Peyer's patch (tissue), 4 donors: ENCODE data around the gene LMOD1. TPM values are rescaled to one million over a fixed set of nuclear protein-coding genes. Genes with fewer than 3 reads are reported as not detected.
"Not testable (repeated sequence)": the region's sequence is repeated elsewhere in the genome, so short reads cannot be mapped to it uniquely, and the experiment has no call there.

ENCODE experiments used
- DNase-seq, 3 donors: peaks; one replicate each; pipeline ENCODE4 v3.0.0-alpha.2; 2017 to 2019
- H3K27ac ChIP-seq, 4 donors: fragments of 200-600 bp; sonication (generic); one replicate each; pipeline ENCODE4 v1.5.1; 2016 to 2019
- H3K27me3 ChIP-seq, 2 donors: fragments of 200-600 bp; sonication (generic); one replicate each; pipeline ENCODE4 v1.5.1; 2019
- H3K36me3 ChIP-seq, 3 donors: fragments of 200-600 bp; sonication (generic); one replicate each; pipeline ENCODE4 v1.5.1; 2016 to 2019
- H3K4me1 ChIP-seq, 4 donors: fragments of 200-600 bp; sonication (generic); one replicate each; pipeline ENCODE4 v1.5.1; 2016 to 2019
- H3K4me3 ChIP-seq, 4 donors: fragments of 200-600 bp; sonication (generic); 1 replicate in 3 of 4; 2 replicates in 1 of 4; pipeline ENCODE4 v1.5.1; 2016 to 2019; ENCODE audit warnings: mild to moderate bottlenecking in 1 of 4
- H3K9me3 ChIP-seq, 4 donors: fragments of 200-600 bp; sonication (generic); one replicate each; pipeline ENCODE4 v1.5.1; 2016 to 2019; ENCODE audit warnings: mild to moderate bottlenecking in 1 of 4
- POLR2A ChIP-seq, 2 donors: fragments of 450-650 bp; IDR thresholded peaks; one replicate each; pipeline ENCODE4 v1.5.1; 2017; ENCODE audit warnings: antibody characterized with exemption in 2 of 2, mild to moderate bottlenecking in 2 of 2, moderate library complexity in 2 of 2
- total RNA-seq, 4 donors: library from RNA; depleted of rRNA; stranded (reverse); fragments of >200 nt; gene quantifications; one replicate each; pipeline ENCODE4 v1.1.0, GENCODE V29; 2016
- TF ChIP-seq, protein P1 (sequence below), 6 experiments: fragments of 450-650 bp in 4 of 6; fragments of 200-600 bp in 2 of 6; sonication (generic) in 1 of 6; IDR thresholded peaks; one replicate each; pipeline ENCODE4 v1.5.1; 2017 to 2019; ENCODE audit warnings: antibody characterized with exemption in 6 of 6, mild to moderate bottlenecking in 3 of 6, moderate library complexity in 1 of 6

The LMOD1 gene
- total RNA-seq, 4 donors from 2014 or later = 10.0 to 70.1 (median 32.6) TPM

DNA sequence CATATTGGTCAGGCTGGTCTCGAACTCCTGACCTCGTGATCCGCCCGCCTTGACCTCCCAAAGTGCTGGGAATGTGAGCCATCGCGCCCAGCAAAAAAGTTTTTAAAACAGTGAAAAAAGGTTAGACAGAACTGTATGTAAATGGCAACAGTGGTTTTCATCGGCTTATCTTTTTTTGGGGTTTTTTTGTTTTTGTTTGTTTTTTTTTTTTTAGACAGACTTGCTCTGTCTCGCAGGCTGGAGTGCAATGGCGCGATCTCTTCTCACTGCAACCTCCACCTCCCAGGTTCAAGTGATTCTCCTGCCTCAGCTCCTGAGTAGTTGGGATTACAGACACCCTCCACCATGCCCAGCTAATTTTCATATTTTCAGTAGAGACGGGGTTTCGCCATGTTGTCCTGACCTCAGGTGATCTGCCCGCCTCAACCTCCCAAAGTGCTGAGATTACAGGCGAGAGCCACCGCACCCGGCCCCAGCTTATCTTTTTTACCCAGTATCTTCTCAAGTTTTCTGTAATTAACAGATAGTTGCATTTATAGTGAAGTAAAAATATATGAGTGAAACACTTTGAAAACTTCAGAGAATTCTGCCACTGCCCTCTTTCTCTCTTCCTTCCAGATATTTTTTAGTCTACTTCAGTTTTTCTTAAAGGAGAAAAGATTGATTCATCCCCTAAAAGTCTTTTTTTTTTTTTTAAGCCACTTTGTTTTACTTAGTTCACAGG is 22.0 kb upstream of the LMOD1 start:
- H3K36me3 ChIP-seq = peaks cover 0 to 68% (median 0%) of the 10 kb centered on the region in 3 donors
- no peak overlapping the region for H3K27ac ChIP-seq
- no peaks in the 10 kb centered on the region for H3K27me3 ChIP-seq
- no peaks in the 10 kb centered on the region for H3K9me3 ChIP-seq
- no peak overlapping the region for H3K4me3 ChIP-seq
- TF ChIP-seq, protein P1, sequence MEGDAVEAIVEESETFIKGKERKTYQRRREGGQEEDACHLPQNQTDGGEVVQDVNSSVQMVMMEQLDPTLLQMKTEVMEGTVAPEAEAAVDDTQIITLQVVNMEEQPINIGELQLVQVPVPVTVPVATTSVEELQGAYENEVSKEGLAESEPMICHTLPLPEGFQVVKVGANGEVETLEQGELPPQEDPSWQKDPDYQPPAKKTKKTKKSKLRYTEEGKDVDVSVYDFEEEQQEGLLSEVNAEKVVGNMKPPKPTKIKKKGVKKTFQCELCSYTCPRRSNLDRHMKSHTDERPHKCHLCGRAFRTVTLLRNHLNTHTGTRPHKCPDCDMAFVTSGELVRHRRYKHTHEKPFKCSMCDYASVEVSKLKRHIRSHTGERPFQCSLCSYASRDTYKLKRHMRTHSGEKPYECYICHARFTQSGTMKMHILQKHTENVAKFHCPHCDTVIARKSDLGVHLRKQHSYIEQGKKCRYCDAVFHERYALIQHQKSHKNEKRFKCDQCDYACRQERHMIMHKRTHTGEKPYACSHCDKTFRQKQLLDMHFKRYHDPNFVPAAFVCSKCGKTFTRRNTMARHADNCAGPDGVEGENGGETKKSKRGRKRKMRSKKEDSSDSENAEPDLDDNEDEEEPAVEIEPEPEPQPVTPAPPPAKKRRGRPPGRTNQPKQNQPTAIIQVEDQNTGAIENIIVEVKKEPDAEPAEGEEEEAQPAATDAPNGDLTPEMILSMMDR (IDR thresholded peaks at IDR 0.05) = no peak
- no peak for TF ChIP-seq POLR2A (IDR thresholded peaks at IDR 0.05)
- no peak for DNase-seq
- H3K4me1 ChIP-seq = peaks cover 0 to 4% (median 0%) of the 10 kb centered on the region in 4 donors

DNA sequence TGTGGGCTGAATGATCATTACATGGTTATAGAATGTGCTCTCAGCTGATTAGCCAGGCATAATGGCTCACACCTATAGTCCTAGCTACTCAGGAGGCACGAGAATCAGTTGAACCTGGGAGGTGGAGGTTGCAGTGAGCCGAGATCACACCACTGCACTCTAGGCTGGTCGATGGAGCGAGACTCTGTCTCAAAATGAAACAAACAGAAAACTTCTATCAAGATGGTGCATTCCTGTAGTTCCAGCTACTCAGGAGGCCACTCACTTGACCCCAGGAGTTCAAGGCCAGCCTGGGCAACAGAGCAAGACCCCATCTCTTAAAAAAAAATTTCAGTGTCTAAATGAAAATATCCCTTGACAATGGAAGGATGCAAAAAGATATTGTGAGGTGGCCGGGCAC is 19.8 kb upstream of the LMOD1 start:
- Histone ChIP-seq H3K36me3 (peaks cover 0 to 90% (median 0%) of the 10 kb centered on the region in 3 donors), H3K4me3 (no peak overlapping the region), H3K4me1 (no peaks in the 10 kb centered on the region), H3K27me3 (no peaks in the 10 kb centered on the region), H3K9me3 (no peaks in the 10 kb centered on the region), H3K27ac (no peak overlapping the region)
- no peak for TF ChIP-seq POLR2A (IDR thresholded peaks at IDR 0.05)
- TF ChIP-seq, protein P1 (IDR thresholded peaks at IDR 0.05) = no peak
- no peak for DNase-seq

DNA sequence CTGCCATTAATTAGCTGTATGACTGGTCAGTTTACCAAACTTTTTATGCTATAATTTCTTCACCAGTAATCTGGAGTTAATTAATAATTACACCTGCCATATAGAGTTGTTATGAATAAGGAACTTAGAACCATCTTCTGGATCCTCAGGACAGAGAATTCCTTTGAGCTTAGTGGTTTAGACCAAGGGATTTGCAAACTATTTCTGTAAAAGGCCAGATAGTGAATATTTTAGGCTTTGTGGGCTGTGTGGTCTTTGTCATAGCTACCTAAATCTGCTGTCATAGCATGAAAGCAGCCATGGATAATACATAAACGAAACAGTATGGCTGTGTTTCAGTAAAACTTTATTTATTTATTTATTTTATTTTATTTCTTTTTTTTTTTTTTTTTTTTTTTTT is 17.9 kb upstream of the LMOD1 start:
- Histone ChIP-seq H3K9me3 (no peaks in the 10 kb centered on the region), H3K27ac (no peak overlapping the region), H3K4me1 (no peaks in the 10 kb centered on the region), H3K4me3 (no peak overlapping the region), H3K36me3 (peaks cover 0 to 92% (median 0%) of the 10 kb centered on the region in 3 donors), H3K27me3 (no peaks in the 10 kb centered on the region)
- TF ChIP-seq, protein P1 (IDR thresholded peaks at IDR 0.05) = no peak
- TF ChIP-seq POLR2A (IDR thresholded peaks at IDR 0.05) = no peak
- DNase-seq = no peak

DNA sequence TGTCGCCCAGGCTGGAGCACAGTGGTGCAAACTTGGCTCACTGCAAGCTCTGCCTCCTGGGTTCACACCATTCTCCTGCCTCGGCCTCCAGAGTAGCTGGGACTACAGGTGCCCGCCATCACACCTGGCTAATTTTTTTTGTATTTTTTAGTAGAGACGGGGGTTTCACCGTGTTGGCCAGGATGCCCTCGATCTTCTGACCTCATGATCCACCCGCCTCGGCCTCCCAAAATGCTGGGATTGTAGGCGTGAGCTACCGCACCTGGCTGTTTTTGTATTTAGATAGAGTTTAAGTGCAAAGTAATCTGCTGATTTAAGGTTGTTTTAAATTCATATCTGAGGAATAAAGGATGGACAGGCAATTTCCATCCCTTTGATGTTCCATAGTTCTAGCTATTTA is 16.0 kb upstream of the LMOD1 start:
- not testable (repeated sequence) for H3K27ac ChIP-seq, H3K4me3 ChIP-seq, H3K27me3 ChIP-seq, H3K4me1 ChIP-seq, DNase-seq, H3K9me3 ChIP-seq
- H3K36me3 ChIP-seq = peaks cover 0 to 92% (median 0%) of the 10 kb centered on the region in 3 donors

DNA sequence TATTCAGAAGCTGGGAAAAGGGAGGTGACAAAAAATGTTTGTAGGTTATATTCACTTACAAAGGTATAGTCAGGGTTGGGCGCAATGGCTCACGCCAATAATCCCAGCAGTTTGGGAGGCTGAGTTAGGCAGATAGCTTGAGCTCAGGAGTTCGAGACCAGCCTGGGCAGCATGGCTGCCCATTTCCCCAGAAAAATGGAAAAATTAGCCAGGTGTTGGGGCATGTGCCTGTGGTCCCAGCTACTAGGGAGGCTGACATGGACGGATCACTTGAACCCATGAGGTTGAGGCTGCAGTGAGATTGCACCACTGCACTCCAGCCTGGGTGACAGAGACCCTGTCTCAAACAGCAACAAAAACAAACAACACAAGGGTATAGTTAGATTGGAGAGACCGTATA is 12.0 kb upstream of the LMOD1 start:
- H3K36me3 ChIP-seq = peaks cover 0 to 62% (median 0%) of the 10 kb centered on the region in 3 donors
- no peak overlapping the region for H3K27ac ChIP-seq
- TF ChIP-seq, protein P1 (IDR thresholded peaks at IDR 0.05) = no peak
- TF ChIP-seq POLR2A (IDR thresholded peaks at IDR 0.05) = no peak
- H3K4me3 ChIP-seq = no peak overlapping the region
- no peaks in the 10 kb centered on the region for H3K9me3 ChIP-seq
- no peak for DNase-seq
- no peaks in the 10 kb centered on the region for H3K27me3 ChIP-seq
- peaks cover 0 to 13% (median 0%) of the 10 kb centered on the region in 4 donors for H3K4me1 ChIP-seq

DNA sequence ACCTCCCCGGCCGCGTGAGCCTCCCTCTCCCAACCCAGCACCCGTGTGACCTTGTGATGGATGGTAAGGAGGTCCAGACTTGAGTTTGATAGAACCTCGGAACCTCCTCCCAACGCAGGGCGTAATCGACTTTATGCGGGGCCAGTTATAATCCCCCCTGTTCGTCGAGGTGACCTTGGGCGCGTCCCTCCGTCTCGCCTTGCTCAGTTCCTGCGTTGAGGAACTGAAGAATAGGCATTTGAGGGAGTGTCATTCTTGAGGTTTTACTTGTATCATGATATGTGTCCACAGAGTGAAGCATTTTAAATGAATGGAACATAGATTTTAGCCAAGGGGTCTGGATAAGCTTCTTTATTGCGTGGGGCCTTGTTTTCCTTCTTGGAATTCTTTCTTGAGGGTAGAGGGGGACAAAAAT is 9.4 kb upstream of the LMOD1 start:
- TF ChIP-seq POLR2A (IDR thresholded peaks at IDR 0.05) = no peak
- TF ChIP-seq, protein P1 (IDR thresholded peaks at IDR 0.05) = no peak
- peak overlapping the region; percentile 46 to 97 (median 70) for H3K4me3 ChIP-seq
- peaks cover 0 to 13% (median 0%) of the 10 kb centered on the region in 4 donors for H3K4me1 ChIP-seq
- DNase-seq = no peak
- H3K27ac ChIP-seq = peak overlapping the region; percentile 78 to 81 (median 80)
- H3K27me3 ChIP-seq = no peaks in the 10 kb centered on the region
- H3K9me3 ChIP-seq = no peaks in the 10 kb centered on the region
- peaks cover 0 to 35% (median 0%) of the 10 kb centered on the region in 3 donors for H3K36me3 ChIP-seq
